SHP77 (cell line): ENCODE results near the gene RGS12.

Experiments
- DNase-seq, 2 experiments: peaks; one replicate each; lab custom pipeline; 2025; lab: John Stamatoyannopoulos, UW

Gene RGS12

GRCh38 chr4:3255611-3256186, 37.1 kb upstream of the RGS12 start:
- DNase-seq = no peak

DNA sequence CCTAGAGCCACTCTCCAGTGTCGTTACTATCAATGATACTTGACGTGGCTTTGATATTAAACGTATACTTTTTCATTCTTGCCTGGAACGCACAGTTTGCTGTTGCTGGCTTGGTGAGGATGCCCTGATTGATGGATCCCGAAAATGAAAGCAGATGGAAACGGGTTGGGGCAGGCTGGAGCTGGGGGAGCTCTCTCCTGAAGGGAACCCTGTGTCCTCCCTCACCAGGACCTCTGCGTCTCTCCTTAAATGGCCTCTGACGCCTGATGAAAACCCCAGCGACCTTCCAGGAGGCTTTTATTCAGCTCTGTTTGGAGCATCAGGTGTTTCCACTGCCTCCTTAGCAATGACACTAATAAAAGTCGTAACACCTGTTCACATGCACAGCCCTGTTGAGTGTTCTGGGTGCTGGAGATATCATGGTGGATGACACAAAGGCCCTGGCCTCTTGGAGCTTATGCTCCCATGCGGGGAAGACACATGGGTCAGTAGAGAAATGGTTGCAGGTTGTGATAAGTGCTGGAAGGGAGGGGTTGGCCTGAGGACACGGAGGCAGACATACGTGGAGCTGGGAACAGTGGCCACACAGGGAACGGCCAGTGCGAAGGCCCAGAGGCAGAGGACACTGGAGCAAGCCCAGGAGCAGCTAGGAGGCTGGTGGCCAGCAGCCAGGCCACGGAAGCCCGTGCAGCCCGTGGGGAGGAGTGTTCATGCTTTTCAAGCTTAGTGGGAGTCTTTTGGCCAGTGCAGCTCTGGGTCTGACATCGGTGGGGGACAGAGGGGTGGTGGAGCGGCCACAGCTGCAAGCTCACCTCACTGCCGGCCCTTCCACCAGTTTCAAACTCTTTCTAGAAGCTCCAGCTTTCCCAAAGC, 36.4 kb upstream of the RGS12 start:
- no peak for DNase-seq

DNA sequence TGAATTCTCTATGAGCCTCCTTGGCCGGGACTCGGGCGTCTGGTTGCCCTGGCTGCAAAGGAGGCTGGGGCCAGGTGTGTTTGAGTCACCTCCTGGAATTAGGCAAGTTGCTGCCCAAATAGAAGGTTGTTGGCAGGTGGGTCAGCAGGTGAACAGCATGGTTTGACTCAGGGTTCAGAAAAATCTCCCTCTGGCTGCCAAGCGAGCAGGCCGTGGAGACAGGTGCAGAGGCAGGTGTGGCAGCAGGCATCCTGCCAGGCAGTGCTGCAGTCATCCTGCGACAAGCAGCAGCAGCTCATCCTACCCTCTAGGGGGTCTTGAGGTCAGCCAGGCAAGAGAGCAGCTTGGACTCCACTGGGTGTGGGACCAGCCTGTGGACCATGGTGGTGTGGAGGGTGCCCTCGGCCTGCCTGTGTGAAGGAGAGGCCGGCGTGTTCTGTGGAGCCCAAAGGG, 35.7 kb upstream of the RGS12 start:
- DNase-seq = peak; percentile 23 to 39

DNA sequence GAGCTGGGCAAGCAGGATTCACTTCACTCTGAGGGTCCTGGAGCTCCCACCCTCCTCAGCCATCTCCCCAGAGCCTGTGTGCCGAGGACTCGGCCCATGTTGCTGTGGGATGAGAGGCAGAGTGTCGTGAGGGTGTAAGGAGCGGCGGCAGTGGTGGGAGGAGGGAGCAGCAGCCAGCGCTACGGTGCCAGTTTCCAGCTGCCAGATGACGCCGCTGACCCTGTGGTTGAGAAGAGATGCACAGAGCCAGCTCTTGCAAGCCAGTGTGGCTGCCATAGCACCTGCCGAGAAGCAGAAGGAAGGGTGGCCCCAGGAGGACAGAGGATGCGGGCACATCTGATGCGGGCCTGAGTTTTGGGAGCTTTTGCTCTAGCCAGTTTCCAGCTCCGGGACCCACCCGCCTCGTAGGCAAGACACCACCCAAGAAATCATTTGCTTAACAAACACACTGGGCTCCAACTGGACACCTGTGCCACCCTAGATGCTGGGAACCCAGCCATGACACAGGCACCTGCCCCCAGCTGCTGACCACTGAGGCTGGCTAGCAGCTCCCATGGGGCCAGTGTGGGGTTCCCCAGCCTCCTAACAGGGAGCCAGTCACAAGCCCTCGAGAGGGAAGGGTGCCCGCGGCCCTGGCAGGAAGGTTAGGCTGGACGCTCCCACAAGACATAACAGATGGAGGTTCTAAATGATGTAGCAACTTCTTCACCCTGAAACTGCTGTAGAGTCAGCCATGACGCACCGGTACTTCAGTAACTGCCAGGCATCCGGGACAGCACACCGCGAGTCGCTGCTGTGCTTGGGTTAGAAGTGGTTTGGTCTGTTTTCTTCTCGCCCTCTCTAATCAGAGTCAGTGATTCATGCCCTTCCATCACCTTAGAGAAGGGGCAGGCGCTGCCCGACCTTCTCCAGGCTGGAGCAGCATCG, 35.0 kb upstream of the RGS12 start:
- peak in 1 of 2 experiments; percentile 39 for DNase-seq

GRCh38 chr4:3261411-3262207, 31.2 kb upstream of the RGS12 start:
- no peak for DNase-seq

GRCh38 chr4:3262208-3263052, 30.4 kb upstream of the RGS12 start:
- no peak for DNase-seq

- no peak for DNase-seq
Observed at GRCh38 chr4:3263053-3263875, 29.6 kb upstream of the RGS12 start.

GRCh38 chr4:3263876-3264193, 29.0 kb upstream of the RGS12 start:
- no peak for DNase-seq

DNA sequence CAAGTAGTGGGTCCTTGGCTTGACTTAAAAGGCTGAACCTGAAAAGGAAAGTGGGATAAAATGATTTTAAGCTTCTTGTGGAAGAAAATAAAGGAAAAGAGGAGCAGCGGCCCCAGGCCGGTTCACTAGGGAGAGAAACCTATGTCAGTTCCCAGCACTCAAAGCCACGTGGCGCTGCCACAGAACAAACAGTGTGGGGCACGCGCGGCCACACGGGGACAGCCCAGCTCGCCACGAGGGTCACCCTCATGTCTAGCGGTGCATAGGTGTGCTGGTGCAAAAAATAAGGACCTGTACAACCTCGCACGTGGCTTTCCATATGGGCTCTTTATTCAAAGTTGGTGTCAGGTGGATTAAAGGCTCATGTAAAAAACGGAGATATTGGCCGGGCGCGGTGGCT, 26.7 kb upstream of the RGS12 start:
- no peak for DNase-seq

- no peak for DNase-seq
Observed at GRCh38 chr4:3267576-3268394, 25.0 kb upstream of the RGS12 start.

GRCh38 chr4:3268395-3269104, 24.3 kb upstream of the RGS12 start:
- no peak for DNase-seq

DNA sequence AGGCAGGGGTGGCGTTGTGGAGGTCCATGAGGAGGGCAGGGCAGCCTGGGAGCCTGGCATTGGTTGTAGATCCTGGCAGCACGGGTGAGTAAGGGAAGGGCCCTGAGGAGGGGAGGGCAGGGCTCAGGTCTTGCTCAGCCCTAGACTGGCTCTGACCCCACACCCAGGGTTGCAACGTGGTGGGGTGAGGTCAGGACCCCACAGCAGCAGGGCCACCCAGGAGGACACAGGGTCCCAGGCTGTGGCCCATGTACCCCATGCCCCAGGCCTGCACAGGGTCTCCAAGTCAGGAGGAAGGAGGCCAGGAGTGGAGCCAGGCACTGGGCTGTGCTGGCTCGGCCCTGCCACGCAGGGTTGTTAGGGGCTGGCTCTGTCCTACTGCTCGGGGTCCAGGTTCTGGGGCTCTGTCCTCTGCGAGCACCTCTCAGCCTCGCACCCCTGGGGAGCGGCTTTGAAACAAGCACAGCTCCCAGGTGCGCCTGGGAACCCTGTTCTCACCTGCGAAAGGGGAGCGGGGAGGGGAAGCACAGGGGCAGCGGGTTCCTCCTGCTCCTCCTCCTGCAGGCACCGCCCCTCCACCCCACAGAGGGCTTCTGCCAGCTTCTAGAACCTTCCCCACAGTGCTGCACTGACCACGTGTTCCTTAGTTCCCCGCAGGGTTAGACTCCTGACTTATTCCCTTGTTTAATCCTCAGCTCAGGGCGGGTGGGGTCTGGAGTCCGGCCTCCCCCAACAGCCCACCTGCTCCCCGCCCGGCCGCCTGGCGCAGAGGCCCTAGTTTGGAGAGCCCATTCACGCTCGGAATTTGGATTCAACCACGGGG, 23.5 kb upstream of the RGS12 start:
- no peak for DNase-seq

GRCh38 chr4:3269991-3270611, 22.7 kb upstream of the RGS12 start:
- DNase-seq = no peak

DNA sequence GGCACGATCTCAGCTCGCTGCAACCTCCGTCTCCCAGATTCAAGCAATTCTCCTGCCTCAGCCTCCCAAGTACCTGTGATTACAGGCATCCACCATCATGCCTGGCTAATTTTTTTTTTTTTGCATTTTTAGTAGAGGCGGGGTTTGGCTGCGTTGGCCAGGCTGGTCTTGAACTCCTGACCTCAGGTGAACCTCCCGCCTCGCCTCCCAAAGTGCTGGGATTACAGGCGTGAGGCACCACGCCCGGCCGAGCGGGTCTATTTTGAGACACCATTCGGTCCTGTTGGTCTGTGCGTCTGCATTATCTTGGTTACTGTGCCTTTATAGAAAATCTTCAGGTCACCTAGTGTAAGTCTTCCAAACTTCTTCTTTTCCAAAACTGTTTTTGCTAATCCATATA, 21.7 kb upstream of the RGS12 start:
- DNase-seq = no peak

DNA sequence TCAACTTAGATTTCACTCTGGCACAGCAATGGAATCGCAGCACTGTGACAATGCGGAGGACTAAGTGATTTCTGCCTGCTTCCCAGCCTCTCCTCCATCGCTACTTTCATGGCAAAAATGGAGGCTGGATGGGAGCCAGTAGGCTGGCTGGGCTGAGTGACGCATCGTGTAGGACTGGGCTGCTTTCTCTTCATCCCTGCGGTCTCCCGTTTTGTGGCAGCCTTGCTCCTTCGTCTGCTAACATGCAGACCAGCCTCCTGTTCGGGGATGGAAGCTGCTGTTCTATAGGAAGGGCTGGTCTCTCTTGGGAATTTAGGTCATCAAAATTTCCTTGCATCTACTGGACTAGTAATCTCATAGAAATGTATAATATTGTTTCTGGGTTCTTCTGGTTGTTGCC, 15.8 kb upstream of the RGS12 start:
- DNase-seq = no peak

DNA sequence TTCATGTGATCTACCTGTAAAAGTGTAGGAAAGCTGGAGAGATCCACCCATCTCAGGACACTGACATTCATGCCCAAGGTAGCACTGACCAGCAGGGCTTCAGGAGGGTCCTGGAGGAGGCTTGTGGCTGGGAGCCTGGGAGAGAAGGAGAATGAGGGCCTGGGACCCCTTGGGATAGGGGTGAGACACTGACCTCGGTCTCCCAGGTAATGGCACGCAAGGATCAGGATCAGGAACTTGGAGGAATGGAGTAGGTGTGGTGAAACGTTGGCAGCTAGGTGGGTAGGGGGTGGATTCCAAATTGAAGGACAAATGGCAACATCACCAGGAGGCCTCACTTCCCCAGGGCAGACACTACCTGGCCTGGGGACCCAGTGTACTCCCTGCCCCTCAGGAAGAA, 12.4 kb upstream of the RGS12 start:
- no peak for DNase-seq

DNA sequence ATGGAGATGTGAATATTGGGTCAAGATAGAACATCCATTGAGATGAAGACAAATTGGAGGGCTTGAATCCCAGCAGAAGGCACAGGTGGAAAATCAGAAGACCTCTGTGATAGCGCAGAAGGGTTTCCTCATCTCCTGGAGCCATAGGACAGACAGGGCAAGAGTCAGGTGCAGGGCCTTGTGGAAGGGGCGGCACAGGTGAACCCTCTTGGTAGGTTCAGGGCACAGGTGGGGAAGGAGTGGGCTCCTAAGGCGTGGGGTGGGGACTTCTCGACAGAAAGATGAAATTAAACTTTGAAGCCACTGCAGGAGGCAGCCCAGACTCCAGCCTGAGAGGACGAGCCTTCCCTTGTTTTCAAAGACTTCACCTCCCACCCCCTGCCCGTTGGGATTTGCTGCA, 9.3 kb upstream of the RGS12 start:
- DNase-seq = no peak
